Left hindlimb (tissue), 1 donor: ENCODE measurements around the gene CORO7.
A peak's percentile ranks its signal among the peaks of the same experiment; 100 is the strongest.
"Not testable (repeated sequence)": the region's sequence is repeated elsewhere in the genome, so short reads cannot be mapped to it uniquely, and the experiment has no call there.

Experiments
- DNase-seq: peaks from one replicate; pipeline ENCODE4 v3.0.0-alpha.2; 2018

Gene CORO7

DNA sequence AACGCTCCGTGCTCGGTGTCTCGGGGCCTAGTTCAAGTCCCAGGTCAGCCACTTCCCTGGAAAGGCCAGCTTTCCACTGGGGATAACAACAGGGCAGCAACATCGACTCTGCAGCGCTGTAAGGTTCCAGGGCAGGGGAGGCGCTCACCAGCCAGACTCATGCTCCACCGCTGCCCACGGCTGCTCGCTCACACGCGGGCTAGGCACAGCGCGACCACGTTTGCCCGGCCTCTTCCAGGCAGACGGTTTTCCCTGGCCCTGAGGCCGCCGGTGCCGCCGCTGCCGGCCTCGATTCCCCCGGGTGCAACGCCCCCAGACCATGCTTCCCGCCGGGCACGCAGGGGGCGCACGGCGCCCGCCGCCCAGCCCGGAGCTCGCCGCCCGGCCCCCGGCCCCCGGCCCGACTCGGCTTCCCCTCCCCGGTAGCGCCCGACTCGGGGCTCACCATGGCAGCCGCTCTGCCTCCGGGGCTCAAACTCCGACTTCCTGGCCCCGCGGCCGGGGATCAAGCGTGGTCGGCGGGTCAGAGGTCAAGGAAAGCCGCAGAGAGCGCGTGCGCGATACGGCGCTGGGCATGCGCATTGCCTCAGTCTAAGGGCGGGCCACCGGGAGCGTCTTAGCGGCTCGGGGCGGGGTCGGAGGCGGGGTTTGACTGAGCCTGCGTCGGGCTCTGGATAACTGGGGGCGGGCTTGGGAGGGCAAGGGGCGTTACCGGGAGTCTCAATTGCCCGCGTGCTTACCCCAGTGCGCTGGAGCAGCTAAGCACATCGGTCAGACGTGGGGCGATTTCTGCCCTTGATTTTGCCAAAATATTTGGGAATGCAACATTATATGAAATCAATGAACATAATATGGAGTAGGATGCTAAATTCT lies 65.4 kb downstream of the CORO7 start, which contains the start of gene PAM16:
Gene PAM16, minus strand, starts transcription at position 535 of the 873 bp plus-strand sequence. Its CDS starts 87 bp downstream, at position 448.
- peak; percentile 97 for DNase-seq

DNA sequence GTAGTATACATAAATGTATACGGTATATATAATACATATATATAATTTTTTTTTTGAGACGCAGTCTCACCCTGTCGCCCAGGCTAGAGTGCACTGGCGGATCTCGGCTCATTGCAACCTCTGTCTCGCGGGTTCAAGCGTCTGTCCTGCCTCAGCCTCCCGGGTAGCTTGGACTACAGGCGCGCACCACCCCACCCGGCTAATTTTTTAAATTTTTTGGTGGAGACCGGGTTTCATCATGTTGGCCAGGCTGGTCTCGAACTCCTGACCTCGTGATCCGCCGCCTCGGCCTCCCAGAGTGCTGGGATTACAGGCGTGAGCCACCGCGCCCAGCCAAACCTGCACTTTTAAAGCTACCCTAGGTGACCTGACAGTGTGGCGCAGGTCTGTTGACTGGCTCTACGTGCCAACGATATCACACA lies 66.0 kb downstream of the CORO7 start:
- DNase-seq: no peak

DNA sequence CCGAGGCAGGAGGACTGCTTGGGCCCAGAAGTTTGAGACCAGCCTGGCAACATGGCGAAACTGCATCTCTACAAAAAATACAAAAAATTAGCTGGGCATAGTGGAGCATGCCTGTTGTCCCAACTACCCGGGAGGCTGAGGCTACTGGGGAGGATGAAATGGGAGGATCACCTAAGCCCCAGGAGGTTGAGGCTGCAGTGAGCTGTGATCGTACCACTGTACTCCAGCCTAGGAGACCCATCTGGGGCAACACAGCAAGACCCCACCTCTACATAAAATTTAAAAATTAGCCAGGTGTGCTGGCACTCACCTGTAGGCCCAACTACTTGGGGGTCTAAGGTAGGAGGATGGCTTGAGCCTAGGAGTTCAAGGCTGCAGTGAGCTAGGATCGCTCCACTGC lies 67.1 kb downstream of the CORO7 start:
- no peak for DNase-seq

DNA sequence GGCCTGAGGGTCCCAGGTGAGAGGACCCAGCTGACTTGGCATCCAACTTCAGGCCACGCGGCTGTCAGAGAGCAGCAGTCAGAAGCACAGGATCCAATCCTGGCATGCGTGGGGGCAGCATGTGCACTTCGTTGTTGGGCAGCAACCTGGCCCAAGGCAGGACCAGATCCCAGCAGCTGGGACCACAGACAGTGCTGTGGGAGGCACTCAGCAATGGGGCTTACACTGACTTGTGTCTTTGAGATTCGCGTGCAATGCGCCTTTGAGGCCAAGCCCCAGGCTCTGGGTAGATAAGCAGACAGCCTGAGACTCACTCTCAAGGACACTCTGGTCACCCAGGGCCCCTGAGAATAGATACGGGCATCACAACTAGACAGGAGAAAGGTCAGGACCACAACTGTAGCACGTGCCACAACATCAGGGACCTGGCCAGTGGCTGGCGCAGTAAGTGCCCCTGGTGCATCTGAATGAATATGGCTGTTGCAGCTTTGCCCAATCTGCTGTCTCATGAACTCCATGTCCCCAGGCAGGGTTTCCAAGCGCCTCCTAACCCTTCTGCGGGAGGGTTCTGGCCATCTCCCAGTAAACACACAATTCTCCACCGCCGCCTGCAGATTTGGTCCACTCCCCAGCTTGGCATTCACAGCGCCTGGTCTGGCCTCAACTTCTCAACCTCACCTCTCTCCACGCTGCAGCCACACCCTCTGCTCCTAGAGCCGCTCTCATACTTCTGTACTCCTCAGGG lies 68.5 kb downstream of the CORO7 start:
- no peak for DNase-seq

DNA sequence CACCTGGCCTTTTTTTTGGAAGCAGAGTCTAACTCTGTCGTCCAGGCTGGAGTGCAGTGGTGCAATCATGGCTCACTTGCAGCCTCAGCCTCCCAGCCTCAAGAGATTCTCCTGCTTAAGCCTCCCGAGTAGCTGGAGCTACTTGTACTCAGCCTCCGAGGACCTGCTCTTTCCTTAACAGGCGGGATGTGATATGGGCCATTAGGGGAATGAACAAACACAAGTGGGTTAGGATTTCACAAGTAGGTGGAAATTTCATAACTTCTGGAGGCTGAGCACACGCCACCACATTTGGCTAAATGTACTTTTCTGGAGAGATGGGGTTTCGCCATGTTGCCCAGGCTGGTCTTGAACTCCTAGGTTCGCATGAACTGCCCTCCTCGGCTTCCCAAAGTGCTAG lies 69.4 kb downstream of the CORO7 start:
- DNase-seq: no peak

DNA sequence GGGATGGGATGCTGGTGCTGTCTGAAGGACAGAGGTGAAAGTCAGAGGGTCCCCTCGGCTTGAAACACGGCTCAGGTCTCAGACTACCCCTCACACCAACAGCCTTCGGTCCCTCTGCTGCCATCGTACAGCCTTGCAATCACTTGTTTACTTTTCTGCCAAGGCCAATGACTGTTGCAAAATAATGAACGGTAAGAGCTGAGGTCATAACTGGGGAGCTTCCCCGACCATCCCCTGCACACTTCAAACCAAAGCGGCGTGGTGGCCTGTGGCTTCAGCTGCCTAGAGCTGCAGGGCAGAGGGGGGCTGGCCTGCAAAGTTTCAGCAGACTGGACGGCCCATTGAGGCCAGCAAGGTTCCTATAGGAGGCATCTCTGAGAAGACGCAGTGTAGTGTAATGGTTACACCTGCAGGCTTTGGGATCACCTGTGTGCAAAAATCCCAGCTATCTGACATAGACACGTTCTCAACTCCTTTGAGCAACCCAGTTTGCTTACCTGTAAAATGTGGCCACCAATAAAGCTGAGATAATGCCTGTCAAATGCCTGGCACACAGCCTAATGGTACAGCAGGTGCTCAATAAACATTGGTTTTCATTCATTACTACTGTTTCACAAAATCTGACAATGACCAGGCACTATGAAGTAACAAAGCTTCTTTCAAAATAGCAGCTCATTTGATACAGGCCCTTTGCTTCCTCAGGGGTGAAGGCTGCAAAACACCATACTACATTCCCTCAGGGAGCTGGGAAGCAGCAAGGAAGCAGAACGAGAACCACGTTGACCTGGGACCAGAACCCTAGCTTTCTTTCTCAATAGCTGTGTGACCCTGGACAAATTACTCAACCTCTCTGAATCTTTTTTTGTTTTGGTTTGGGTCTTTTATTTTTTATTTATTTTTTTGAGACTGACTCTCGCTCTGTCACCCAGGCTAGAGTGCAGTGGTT lies 70.3 kb downstream of the CORO7 start:
- no peak for DNase-seq

DNA sequence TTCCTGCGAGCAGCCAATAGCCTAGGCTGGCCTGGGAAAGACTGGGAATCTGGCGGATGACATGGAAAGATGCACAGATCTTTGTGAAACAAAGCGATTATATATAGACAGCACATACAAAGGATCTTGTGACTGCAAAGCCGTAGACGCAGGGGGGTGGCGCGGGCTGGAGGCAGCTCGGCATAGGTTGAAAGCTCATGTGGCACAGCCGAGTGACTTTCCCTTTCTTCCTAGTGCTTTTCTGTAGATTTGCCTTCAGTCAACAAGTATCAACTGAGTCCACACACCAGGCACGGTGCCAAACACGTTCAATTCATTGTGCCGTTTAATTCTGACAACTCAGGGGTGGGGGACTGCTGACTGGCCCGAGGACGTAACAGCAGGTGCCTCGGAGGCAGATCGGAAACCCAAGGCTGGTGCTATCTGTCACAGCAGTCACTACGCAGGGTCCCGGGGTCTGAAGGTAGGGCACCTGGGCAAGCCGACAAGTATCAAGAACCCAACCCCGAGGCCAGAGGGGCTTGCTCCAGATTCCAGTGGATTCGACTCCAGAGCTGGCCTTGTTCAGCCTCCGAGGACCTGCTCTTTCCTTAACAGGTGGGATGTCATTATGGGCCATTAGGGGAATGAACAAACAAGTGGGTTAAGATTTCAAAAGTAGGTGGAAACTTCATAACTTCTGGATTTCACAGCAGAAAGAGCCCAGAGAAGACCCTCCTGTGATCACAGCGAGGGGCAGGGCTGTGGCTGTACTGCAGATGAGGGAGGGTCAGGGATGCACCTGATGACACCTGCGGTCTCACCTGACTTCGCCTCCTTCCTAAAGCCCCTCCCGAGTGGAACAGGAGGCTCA lies 71.2 kb downstream of the CORO7 start:
- no peak for DNase-seq

DNA sequence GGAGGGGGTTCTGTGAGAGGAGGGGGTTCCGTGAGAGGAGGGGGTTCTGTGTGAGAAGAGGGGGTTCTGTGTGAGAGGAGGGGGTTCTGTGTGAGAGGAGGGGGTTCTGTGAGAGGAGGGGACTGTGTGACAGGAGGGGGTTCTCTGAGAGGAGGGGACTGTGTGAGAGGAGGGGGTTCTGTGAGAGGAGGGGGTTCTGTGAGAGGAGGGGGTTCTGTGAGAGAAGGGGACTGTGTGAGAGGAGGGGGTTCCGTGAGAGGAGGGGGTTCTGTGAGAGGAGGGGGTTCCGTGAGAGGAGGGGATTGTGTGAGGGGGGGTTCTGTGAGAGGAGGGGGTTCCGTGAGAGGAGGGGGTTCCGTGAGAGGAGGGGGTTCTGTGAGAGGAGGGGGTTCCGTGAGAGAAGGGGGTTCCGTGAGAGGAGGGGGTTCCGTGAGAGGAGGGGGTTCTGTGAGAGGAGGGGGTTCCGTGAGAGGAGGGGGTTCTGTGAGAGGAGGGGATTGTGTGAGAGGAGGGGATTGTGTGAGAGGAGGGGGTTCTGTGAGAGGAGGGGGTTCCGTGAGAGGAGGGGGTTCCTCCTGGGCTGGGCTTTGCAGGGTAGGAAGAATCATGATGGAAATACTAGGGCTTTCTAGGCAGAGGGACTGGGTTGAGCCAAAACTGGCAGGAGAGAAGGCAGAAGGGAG lies 72.0 kb downstream of the CORO7 start:
- DNase-seq: not testable (repeated sequence)

DNA sequence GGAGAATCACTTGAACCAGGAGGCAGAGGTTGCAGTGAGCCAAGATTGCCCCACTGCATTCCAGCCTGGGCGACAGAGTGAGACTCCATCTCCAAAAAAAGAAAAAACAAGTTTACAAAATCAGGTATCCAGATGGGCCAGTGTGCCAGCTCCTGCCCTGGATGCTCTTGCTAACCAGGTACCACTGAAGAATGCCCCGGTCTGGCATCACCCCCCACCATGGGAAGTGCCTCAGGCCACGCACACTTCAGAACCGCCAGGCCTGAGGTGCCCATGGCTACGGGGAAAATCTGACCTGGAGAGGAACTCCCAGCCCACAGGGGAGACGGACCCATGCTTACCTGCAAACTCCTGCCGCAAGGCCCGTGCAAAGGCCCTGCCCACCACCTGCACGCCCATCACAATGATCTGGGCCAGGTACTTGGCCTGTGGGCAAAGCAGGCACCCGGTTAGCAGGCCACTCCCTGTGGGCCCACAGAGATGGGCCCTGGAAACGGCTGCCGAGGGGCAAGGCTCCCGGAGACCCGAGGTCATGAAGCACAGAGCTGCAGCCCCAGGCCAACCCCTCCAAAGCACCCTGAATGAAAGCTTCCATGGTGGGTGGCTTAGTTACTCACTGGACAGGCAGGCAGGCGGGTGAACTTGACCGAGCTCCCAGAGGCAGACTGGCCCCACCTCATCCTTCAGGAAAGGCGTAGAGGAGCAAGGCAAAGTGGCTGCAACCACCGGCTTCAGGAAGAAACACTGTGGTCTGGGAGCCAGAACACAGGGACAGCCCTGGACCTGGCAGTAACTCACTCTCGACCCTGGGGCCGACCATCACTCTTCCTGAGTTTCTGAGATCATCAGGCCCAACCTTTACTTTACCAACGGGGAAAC lies 73.3 kb downstream of the CORO7 start:
- no peak for DNase-seq

DNA sequence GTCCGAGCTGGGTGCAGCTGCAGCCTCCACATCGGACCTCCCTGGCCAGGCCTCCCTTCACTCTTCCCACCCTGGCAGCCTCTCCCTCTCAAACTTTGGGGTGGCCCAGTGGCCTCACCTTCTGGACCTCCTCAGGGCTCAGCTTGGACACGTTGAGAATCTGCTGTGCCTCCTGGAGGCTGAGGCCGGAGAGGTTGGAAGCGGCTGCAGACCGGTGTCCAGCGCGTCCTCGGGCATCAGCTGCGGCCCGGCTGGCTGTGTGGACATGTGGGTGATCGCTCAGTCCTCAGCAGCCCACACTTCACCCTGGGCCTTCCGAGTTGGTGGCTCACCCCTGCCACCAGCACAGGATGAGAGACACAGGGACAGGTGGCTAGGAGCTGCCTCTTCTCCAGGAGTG lies 75.1 kb downstream of the CORO7 start:
- no peak for DNase-seq

DNA sequence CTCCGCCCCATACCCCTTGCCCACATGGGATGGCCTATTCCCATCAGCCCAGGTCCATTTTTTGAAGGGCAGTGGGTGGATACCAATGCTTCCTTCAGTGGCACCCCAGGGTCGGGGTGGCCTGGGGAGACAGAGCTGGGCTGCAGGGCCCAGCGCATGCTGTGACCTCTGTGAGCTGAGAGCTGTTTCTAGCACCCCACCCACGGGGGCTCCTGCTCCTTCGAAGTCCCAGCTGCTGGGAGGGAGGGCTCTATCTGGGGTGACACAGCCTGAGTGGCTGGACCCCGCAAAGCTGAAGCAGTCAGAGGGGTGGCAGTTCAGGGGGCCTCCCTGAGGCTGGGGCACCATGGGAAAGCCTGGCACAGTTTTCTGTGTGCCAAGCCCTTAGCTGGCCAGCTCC lies 76.0 kb downstream of the CORO7 start:
- no peak for DNase-seq

DNA sequence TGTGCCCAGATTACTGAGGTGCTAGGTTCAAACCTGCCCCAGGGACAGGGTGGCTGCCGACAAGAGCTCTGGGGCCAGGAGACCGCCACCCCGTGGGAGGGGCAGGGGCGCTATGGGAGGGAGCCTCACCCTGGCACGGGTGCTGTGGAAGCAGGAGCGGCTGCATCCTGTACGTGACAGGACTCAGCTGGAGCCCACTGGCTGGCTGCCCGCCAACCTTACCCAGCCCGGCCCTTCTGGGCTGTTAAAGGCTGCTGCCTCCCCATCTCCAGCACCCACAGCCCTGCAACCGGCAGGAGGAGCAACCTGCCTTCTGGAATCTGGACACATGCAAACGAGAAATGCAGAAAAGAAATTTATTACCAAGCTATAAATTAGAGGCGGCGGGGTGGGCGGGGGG lies 76.5 kb downstream of the CORO7 start:
- peak; percentile 68 for DNase-seq

DNA sequence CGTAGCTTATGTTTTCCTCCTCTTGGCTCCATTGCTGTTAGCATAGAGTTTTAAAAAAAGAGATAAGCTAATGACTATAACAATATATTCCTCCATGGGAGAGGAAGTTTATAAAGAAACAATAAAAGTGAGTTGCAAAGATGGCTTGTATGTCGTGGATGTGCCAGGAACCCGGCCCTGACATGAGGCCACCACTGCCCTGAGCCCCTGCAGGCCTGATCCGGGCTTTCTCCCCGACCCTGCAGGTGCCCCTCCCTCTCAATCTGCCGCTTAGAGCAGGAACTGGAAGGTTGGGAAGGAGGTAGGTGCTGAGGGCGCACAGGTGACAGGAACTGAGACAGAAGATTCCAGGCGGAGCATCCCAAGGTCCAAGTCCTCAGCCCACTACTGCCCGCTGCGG lies 76.9 kb downstream of the CORO7 start:
- no peak for DNase-seq

DNA sequence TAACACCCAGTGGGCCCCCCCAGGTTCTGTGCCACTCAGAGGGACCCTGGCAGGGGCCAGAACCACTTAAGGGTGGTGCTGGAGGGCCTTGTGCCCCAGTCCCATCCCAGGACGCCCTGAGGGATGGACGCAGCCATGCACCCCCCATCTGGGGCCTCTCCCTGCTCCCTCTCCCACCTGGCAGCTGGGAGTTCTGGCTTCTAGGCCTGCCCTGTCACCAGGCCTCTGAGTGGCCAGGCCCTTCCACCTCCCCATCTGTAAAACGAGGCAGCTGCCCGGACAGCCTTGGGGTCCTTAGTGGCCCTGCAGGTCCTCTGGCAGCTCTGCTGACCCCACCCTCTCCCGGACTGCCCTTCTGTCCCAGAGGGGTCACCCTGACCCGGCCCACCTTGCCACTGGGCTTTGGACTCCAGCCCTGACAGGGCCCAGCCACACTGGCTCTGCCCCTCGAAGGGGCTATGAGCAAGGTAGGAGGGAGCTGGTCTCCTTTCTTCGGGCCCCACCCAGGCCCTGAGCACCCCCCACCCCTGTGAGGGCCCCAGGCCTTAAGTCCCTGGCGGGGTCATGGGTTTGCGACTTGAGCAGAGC lies 77.6 kb downstream of the CORO7 start:
- no peak for DNase-seq

DNA sequence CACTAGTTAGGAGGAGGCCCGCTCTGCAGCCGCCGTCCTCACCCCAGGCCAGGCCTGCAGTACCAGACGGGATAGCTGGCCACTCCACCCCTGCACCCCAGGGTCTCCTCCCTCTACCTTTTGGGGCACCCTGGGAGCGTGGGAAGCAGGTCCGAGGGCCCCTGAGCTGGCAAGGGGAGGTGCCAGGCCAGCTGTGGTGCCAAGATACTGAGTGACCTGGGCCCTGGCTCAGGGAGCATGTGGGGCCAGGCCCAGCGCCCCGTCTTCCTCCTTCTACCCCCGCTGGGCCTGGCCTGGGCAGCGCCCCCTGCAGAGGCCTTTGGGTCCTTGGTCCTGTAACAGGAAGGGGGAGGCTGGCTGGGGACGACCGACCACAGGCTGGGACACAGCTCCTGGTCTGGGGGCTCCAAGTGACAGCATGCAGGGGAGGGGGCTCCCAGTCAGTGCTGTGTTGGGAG lies 78.2 kb downstream of the CORO7 start:
- no peak for DNase-seq

DNA sequence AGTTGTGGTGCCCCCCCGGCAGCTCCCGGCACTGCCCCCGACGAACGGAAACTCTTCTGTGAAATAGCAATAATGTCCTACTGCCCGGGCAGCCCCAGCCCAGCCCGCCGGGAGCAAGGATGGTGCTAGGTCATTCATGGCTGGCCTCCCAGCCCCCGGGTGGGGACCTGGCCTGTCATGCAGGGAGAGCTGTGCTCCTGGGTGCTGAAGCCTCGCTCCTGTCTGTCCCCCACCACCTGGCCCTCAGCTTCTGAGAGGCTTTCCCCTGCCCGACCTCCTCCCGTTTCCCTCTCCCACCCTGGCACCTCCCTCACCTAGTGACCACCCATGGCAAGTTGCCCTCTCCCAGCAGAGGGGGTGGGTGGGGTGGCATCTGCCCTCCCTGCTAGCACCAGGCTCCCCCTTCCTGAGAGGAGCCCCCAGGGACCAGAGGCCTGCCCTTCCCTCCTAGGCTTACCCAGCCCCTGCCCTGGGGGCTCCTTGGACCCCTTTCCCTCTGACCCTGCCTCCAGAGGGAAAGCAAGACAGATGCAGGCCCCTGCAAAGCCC lies 78.8 kb downstream of the CORO7 start:
- no peak for DNase-seq

DNA sequence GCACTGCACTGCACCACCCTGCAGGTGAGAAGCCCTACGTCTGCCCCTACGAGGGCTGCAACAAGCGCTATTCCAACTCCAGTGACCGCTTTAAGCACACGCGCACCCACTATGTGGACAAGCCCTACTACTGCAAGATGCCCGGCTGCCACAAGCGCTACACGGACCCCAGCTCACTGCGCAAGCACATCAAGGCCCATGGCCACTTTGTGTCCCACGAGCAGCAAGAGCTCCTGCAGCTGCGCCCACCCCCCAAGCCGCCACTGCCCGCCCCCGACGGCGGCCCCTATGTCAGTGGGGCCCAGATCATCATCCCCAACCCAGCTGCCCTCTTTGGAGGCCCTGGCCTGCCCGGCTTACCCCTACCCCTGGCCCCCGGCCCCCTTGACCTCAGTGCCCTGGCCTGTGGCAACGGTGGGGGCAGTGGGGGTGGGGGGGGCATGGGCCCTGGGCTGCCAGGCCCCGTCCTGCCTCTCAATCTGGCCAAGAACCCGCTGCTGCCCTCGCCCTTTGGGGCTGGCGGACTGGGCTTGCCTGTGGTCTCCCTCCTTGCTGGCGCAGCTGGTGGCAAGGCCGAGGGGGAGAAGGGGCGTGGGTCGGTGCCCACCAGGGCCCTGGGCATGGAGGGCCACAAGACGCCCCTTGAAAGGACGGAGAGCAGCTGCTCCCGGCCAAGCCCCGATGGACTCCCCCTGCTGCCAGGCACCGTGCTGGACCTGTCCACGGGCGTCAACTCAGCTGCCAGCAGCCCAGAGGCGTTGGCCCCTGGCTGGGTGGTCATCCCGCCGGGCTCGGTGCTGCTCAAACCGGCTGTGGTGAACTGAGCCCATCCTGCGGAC lies 79.5 kb downstream of the CORO7 start:
- DNase-seq: no peak

DNA sequence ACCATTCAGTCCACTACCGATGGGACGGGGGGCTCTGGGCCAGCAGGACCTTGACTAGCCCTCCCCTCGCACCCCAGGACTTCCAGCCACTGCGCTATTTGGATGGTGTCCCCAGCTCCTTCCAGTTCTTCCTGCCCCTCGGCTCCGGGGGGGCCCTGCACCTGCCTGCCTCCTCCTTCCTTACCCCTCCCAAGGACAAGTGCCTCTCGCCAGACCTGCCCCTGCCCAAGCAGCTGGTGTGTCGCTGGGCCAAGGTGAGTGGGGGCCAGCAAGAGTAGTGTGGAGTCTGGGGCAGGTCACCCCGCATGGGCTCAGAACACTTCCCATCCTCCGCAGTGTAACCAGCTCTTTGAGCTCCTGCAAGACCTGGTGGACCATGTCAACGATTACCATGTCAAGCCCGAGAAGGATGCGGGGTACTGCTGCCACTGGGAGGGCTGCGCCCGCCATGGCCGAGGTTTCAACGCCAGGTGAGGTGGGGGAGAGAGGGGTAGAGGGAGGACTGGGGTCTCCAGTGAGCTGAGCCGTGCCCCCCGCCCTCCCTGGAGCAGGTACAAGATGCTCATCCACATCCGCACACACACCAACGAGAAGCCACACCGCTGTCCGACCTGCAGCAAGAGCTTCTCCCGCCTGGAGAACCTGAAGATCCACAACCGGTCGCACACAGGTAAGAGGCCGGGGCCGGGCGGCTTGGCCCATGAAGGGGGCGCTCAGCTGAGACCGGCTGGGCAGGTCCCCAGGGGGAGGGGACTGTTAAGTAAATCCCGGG lies 81.5 kb downstream of the CORO7 start:
- no peak for DNase-seq
